Central memory CD8-positive, alpha-beta T cell (primary cell): ENCODE measurements around the gene STRA6.

Source experiments
- ATAC-seq: fragments of 150-1000 bp; cut with Tn5 transposase; replicated peaks from 2 replicates; pipeline ENCODE4 v1.10.0; 2022; ENCODE audit warnings: mild to moderate bottlenecking, moderate FRiP score, moderate number of reproducible peaks; ENCODE audit not compliant: poor library complexity, severe bottlenecking; ENCODE audit errors: extremely low read depth
- DNase-seq, 2 donors: peaks; one replicate each; pipeline ENCODE4 v3.0.0; 2021; ENCODE audit warnings: low spot score in 2 of 2
- H3K27ac Mint-ChIP-seq: one replicate; pipeline ENCODE4 v1.8.0; 2022; ENCODE audit warnings: low read depth, mild to moderate bottlenecking, moderate library complexity, mixed read lengths
- H3K27me3 Mint-ChIP-seq: one replicate; pipeline ENCODE4 v1.8.0; 2022; ENCODE audit warnings: mixed read lengths
- H3K36me3 Mint-ChIP-seq: one replicate; pipeline ENCODE4 v1.8.0; 2022; ENCODE audit warnings: mild to moderate bottlenecking, moderate library complexity, mixed read lengths; ENCODE audit not compliant: insufficient read depth
- H3K4me1 Mint-ChIP-seq: one replicate; pipeline ENCODE4 v1.8.0; 2022; ENCODE audit warnings: mixed read lengths
- H3K4me3 Mint-ChIP-seq: one replicate; pipeline ENCODE4 v1.8.0; 2022; ENCODE audit warnings: mild to moderate bottlenecking, moderate library complexity, mixed read lengths
- H3K9me3 Mint-ChIP-seq: one replicate; pipeline ENCODE4 v1.8.0; 2022; ENCODE audit warnings: mixed read lengths

STRA6 gene

DNA sequence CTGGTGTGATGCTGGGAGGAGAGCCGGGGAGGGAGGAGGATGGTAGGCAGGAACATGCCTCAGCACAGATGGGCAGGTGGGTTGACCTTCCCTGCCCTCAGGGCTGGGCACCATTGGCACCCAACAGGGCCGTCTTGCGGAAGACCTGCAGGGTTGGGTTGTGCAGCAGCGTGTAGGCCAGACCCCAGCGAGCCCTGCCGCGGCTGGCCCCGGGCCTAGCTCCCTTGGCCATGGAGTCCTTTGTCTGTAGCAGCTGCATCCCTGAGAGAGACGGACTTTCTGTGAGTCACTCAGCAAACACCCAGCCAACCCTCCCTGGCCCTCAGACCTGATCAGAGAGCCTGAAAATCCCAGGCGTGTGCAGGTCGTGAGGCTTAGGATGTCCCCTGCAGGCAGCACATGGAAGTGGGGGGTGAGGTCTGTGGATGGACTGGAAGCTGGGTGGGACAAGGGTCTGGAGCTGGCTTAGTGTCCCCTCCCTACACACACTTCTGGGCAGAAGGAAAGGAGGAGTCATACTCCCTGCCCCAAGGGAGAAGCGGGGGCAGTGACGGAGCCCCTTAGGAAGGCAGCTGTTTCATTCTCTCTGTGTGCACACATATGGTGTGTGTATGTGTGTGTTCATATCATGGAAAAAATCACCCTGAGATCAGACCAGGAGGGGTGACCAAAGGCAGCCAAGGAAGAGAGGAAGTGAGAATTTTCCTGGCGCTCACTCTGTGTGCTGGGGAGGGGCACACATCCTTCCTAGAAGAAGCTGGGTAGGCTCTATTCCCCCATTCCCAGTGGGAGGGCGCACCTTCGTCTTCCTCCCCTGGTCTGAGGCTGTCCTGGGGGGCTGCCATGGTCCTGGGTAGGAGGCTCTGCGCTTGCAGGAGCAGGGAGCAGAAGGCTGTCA lies 22.4 kb downstream of the STRA6 start:
- Mint-ChIP-seq H3K4me3 (no peak overlapping the region), H3K9me3 (no peaks in the 10 kb centered on the region), H3K4me1 (no peaks in the 10 kb centered on the region), H3K27ac (no peak overlapping the region), H3K36me3 (no peaks in the 10 kb centered on the region), H3K27me3 (peaks cover 19% of the 10 kb centered on the region)
- ATAC-seq (no peak), DNase-seq (no peak)

GRCh38 chr15:74179101-74179841 lies 23.3 kb downstream of the STRA6 start:
- Mint-ChIP-seq H3K9me3 (no peaks in the 10 kb centered on the region), H3K4me1 (no peaks in the 10 kb centered on the region)
- DNase-seq = no peak

GRCh38 chr15:74178326-74179100 lies 24.1 kb downstream of the STRA6 start:
- Mint-ChIP-seq H3K27ac (no peak overlapping the region), H3K4me1 (no peaks in the 10 kb centered on the region)

More at GRCh38 chr15:74179101-74179841, 23.3 kb downstream of the STRA6 start:
- Mint-ChIP-seq H3K36me3 (no peaks in the 10 kb centered on the region), H3K27me3 (peaks cover 19% of the 10 kb centered on the region), H3K27ac (no peak overlapping the region), H3K4me3 (no peak overlapping the region)
- ATAC-seq = no peak

DNA sequence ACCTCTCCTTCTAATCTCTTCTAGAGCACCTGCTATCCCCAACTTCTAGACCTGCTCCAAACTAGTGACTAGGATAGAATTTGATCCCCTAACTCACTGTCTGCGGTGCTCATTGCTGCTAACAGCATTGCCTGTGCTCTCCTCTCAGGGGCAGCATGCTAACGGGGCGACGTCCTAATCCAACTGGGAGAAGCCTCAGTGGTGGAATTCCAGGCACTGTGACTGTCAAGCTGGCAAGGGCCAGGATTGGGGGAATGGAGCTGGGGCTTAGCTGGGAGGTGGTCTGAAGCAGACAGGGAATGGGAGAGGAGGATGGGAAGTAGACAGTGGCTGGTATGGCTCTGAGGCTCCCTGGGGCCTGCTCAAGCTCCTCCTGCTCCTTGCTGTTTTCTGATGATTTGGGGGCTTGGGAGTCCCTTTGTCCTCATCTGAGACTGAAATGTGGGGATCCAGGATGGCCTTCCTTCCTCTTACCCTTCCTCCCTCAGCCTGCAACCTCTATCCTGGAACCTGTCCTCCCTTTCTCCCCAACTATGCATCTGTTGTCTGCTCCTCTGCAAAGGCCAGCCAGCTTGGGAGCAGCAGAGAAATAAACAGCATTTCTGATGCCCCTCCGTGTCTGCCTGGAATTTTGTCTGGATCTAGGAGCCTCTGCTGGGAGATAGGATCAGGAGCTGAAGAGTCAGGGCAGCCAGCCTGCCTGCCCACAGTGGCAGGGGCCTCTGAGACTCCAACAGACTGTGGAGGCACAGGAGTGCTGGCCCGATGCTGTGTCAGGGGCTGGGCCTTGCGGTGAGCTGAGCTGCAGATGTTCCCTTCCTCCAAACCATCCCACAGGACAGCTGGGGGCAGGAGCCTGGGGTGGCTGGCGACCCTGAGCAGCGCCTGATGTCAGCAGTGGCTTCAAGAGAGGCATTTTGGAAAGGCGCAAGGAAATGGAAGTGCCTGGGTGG lies 26.0 kb downstream of the STRA6 start:
- H3K27me3 Mint-ChIP-seq = peaks cover 19% of the 10 kb centered on the region
- H3K4me1 Mint-ChIP-seq = no peaks in the 10 kb centered on the region
- ATAC-seq = no peak
- no peaks in the 10 kb centered on the region for H3K36me3 Mint-ChIP-seq
- no peak overlapping the region for H3K4me3 Mint-ChIP-seq
- DNase-seq = no peak
- no peak overlapping the region for H3K27ac Mint-ChIP-seq
- H3K9me3 Mint-ChIP-seq = no peaks in the 10 kb centered on the region

More at GRCh38 chr15:74178326-74179100, 24.1 kb downstream of the STRA6 start:
- Mint-ChIP-seq H3K9me3 (no peaks in the 10 kb centered on the region), H3K27me3 (peaks cover 19% of the 10 kb centered on the region), H3K4me3 (no peak overlapping the region), H3K36me3 (no peaks in the 10 kb centered on the region)
- no peak for DNase-seq
- ATAC-seq = no peak

GRCh38 chr15:74175271-74176191 lies 27.1 kb downstream of the STRA6 start:
- H3K27ac Mint-ChIP-seq = no peak overlapping the region
- no peaks in the 10 kb centered on the region for H3K36me3 Mint-ChIP-seq
- H3K27me3 Mint-ChIP-seq = peaks cover 22% of the 10 kb centered on the region
- DNase-seq = no peak
- no peak for ATAC-seq
- H3K4me3 Mint-ChIP-seq = no peak overlapping the region
- H3K4me1 Mint-ChIP-seq = no peaks in the 10 kb centered on the region
- no peaks in the 10 kb centered on the region for H3K9me3 Mint-ChIP-seq

GRCh38 chr15:74174958-74175253 lies 27.7 kb downstream of the STRA6 start:
- no peak overlapping the region for H3K4me3 Mint-ChIP-seq
- no peak overlapping the region for H3K27ac Mint-ChIP-seq
- H3K4me1 Mint-ChIP-seq = no peaks in the 10 kb centered on the region
- no peaks in the 10 kb centered on the region for H3K9me3 Mint-ChIP-seq
- no peak for ATAC-seq
- DNase-seq = no peak
- peaks cover 28% of the 10 kb centered on the region for H3K27me3 Mint-ChIP-seq
- no peaks in the 10 kb centered on the region for H3K36me3 Mint-ChIP-seq

DNA sequence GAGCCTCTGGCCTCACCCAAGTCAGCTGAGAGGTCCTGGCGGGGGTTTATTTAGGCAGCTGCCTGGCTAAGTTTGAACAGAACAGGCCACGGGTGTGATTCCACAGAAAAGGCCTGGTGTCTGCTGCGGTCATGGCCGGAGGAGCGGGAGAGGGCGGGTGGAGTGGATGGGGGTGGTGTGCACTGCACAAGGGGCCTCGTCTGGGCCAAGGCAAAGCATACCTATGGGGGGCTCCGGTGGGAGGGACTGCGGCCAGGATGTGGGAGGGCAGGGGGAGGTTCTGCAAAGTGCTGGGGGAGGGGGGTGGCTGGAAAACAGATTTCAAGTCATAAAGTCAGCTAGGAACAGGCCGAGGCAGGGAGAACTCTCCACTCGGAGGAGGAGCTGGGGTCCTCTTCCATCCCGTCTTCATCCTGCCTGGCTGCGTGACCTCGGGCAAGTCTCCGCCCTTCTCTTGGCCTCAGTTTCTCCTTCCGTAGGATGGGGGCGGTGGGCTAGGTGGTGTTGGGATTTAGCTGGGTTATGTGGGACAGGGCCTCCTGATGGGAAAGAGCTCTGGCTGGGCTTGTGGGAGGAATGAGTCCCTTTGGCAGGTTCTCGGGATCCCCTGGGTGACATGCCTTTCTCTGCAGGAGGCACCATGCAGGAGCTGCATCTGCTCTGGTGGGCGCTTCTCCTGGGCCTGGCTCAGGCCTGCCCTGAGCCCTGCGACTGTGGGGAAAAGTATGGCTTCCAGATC lies 28.2 kb downstream of the STRA6 start:
- ATAC-seq (no peak), DNase-seq (no peak)
- no peaks in the 10 kb centered on the region for H3K9me3 Mint-ChIP-seq
- no peaks in the 10 kb centered on the region for H3K4me1 Mint-ChIP-seq
- H3K36me3 Mint-ChIP-seq = no peaks in the 10 kb centered on the region
- no peak overlapping the region for H3K4me3 Mint-ChIP-seq
- peaks cover 28% of the 10 kb centered on the region for H3K27me3 Mint-ChIP-seq
- H3K27ac Mint-ChIP-seq = no peak overlapping the region

GRCh38 chr15:74173380-74174218 lies 29.0 kb downstream of the STRA6 start, which contains the start of gene ISLR:
TSS of gene ISLR (plus strand) at chr15:74173710. CDS start at chr15:74174859, 1,149 bp downstream.
- peaks cover 28% of the 10 kb centered on the region for H3K27me3 Mint-ChIP-seq
- ATAC-seq = no peak
- H3K4me3 Mint-ChIP-seq = no peak within 1 kb of the TSS
- DNase-seq = no peak
- H3K4me1 Mint-ChIP-seq = no peaks in the 10 kb centered on the region
- no peaks in the 10 kb centered on the region for H3K36me3 Mint-ChIP-seq
- no peak within 1 kb of the TSS for H3K27ac Mint-ChIP-seq
- no peaks in the 10 kb centered on the region for H3K9me3 Mint-ChIP-seq

DNA sequence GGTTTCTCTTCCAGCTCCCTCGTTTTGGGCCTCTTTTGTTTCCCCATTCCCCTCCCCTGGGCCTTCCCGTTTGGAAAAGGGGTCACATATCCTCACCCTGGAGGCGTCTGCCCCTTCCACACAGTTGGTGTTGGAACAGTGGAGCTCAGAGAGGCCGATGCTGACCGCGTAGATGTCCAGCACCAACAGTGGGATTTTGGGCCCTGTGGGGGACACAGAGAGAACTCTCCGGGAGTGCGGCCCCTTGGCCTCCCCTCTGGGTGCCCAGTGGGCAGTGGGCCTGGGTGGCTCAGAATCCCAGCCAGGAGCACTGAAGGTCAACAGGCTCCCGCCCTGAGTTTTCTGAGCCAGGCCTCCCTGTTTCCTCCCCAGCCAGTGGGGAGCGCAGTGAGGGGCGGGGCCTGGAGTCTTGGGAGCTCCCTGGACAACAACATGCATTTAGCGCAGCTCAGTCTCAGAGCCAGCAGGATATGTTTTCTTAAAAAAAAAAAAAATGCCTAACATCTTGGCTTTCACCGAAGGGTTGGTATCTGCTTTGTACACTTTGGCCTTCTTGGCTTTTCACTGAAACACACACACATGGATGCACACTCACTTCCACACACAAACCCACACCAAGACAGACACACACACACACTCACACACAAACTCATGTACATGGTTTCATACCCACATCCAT lies 29.7 kb downstream of the STRA6 start:
- H3K4me1 Mint-ChIP-seq = no peaks in the 10 kb centered on the region
- ATAC-seq (no peak), DNase-seq (no peak)
- H3K27ac Mint-ChIP-seq = no peak overlapping the region
- no peak overlapping the region for H3K4me3 Mint-ChIP-seq
- H3K36me3 Mint-ChIP-seq = no peaks in the 10 kb centered on the region
- peaks cover 28% of the 10 kb centered on the region for H3K27me3 Mint-ChIP-seq
- H3K9me3 Mint-ChIP-seq = no peaks in the 10 kb centered on the region
